ENCODE measurements around the gene WDR64.

The WDR64 gene

GRCh38 chr1:241638909-241639622 lies 13.0 kb upstream of the WDR64 start (continued):
- TF ChIP-seq POU6F1 (CRISPR knock-in tag; IDR thresholded peaks at IDR 0.05; ENCODE audit: borderline replicate concordance, low read depth) (no peak), ZC3H10 (CRISPR knock-in tag; IDR thresholded peaks at IDR 0.05) (no peak), CSRNP3 (CRISPR knock-in tag; IDR thresholded peaks at IDR 0.05) (no peak), OSR1 (CRISPR knock-in tag; IDR thresholded peaks at IDR 0.05) (no peak), TOX (CRISPR knock-in tag; IDR thresholded peaks at IDR 0.05; ENCODE audit: borderline replicate concordance) (no peak)

- TF ChIP-seq PPARA (CRISPR knock-in tag; IDR thresholded peaks at IDR 0.05; ENCODE audit: borderline replicate concordance) (no peak), CSRNP3 (CRISPR knock-in tag; IDR thresholded peaks at IDR 0.05) (no peak), SNAI2 (CRISPR knock-in tag; IDR thresholded peaks at IDR 0.05) (no peak), ISL1 (CRISPR knock-in tag; IDR thresholded peaks at IDR 0.05) (no peak), TSHZ2 (CRISPR knock-in tag; IDR thresholded peaks at IDR 0.05) (no peak), ZFP30 (CRISPR knock-in tag; IDR thresholded peaks at IDR 0.05) (no peak), GLIS3 (CRISPR knock-in tag; IDR thresholded peaks at IDR 0.05) (no peak), BACH2 (CRISPR knock-in tag; IDR thresholded peaks at IDR 0.05; ENCODE audit: borderline replicate concordance) (no peak), TOX (CRISPR knock-in tag; IDR thresholded peaks at IDR 0.05; ENCODE audit: borderline replicate concordance) (no peak)
- peak; percentile 62 for ATAC-seq
Observed at GRCh38 chr1:241639623-241640148, 12.4 kb upstream of the WDR64 start.

GRCh38 chr1:241640149-241640866 lies 11.8 kb upstream of the WDR64 start, which contains the start of the genes CHML and OPN3:
Gene CHML, minus strand, starts transcription at chr1:241640369. Its CDS starts 4,603 bp downstream, at chr1:241635766.
Gene OPN3, minus strand, starts transcription at chr1:241640369. Its CDS starts 115 bp downstream, at chr1:241640254.
- peak; percentile 96 for ATAC-seq
- TF ChIP-seq ZFP30 (CRISPR knock-in tag; IDR thresholded peaks at IDR 0.05) (no peak), POU6F1 (CRISPR knock-in tag; IDR thresholded peaks at IDR 0.05; ENCODE audit: borderline replicate concordance, low read depth) (no peak), OSR1 (CRISPR knock-in tag; IDR thresholded peaks at IDR 0.05) (no peak), PPARA (CRISPR knock-in tag; IDR thresholded peaks at IDR 0.05; ENCODE audit: borderline replicate concordance) (no peak), GLIS3 (CRISPR knock-in tag; IDR thresholded peaks at IDR 0.05) (no peak), ZC3H10 (CRISPR knock-in tag; IDR thresholded peaks at IDR 0.05) (no peak), ZNF565 (CRISPR knock-in tag; conservative IDR thresholded peaks at IDR 0.05; ENCODE audit: low read depth) (no peak), TCF4 (CRISPR knock-in tag; IDR thresholded peaks at IDR 0.05; ENCODE audit: borderline replicate concordance) (no peak), TOX (CRISPR knock-in tag; IDR thresholded peaks at IDR 0.05; ENCODE audit: borderline replicate concordance) (no peak), PATZ1 (CRISPR knock-in tag; IDR thresholded peaks at IDR 0.05; ENCODE audit: borderline replicate concordance) (no peak), ZNF70 (CRISPR knock-in tag; IDR thresholded peaks at IDR 0.05) (no peak), ESRRG (CRISPR knock-in tag; IDR thresholded peaks at IDR 0.05) (no peak), ISL1 (CRISPR knock-in tag; IDR thresholded peaks at IDR 0.05) (no peak), CSRNP3 (CRISPR knock-in tag; IDR thresholded peaks at IDR 0.05) (no peak), BACH2 (CRISPR knock-in tag; IDR thresholded peaks at IDR 0.05; ENCODE audit: borderline replicate concordance) (no peak), RARB (CRISPR knock-in tag; IDR thresholded peaks at IDR 0.05) (no peak), SNAI2 (CRISPR knock-in tag; IDR thresholded peaks at IDR 0.05) (no peak), ARNTL (CRISPR knock-in tag; IDR thresholded peaks at IDR 0.05; ENCODE audit: borderline replicate concordance, low read depth) (no peak)
